Keratinocyte (primary cell): Measurements from ENCODE around the gene ARHGAP9. TPM values are rescaled to one million over a fixed set of nuclear protein-coding genes. Genes with fewer than 3 reads are reported as not detected.

Source experiments
- DNase-seq: peaks from one replicate; pipeline ENCODE4 v3.0.0-alpha.2; 2011; ENCODE audit warnings: low read depth, missing footprints, low spot score
- FAIRE-seq: peaks from 2 replicates; lab custom pipeline; 2011; peaks lifted over from hg19 to GRCh38; lab: Jason Lieb, UNC
- H2AFZ ChIP-seq: 2 replicates; pipeline ENCODE4 v1.6.0; 2012; ENCODE audit warnings: low read length, control low read depth, inconsistent platforms; ENCODE audit not compliant: control insufficient read depth
- H3K27ac ChIP-seq: 2 replicates; pipeline ENCODE4 v1.5.1; 2011; ENCODE audit warnings: low read length; ENCODE audit not compliant: control insufficient read depth, insufficient read depth
- H3K27me3 ChIP-seq: 3 replicates; pipeline ENCODE4 v1.6.0; 2011; ENCODE audit warnings: low read length; ENCODE audit not compliant: control insufficient read depth, insufficient read depth; ENCODE audit errors: extremely low read depth
- H3K36me3 ChIP-seq, 2 experiments: 2 replicates in 1 of 2; 3 replicates in 1 of 2; pipeline ENCODE4 v1.5.1; 2011; ENCODE audit warnings: low read length in 2 of 2, mild to moderate bottlenecking in 1 of 2; ENCODE audit not compliant: control insufficient read depth in 2 of 2, insufficient read depth in 2 of 2; ENCODE audit errors: extremely low read depth in 1 of 2
- H3K4me1 ChIP-seq: 3 replicates; pipeline ENCODE4 v1.5.1; 2011; ENCODE audit warnings: low read length; ENCODE audit not compliant: control insufficient read depth, insufficient read depth; ENCODE audit errors: extremely low read depth
- H3K4me2 ChIP-seq: 3 replicates; pipeline ENCODE4 v1.6.0; 2011; ENCODE audit warnings: low read depth, low read length; ENCODE audit not compliant: control insufficient read depth, insufficient read depth; ENCODE audit errors: extremely low read depth
- H3K4me3 ChIP-seq, 3 experiments: fragments of 200-600 bp in 1 of 3; sonication (generic) in 1 of 3; 2 replicates in 2 of 3; 3 replicates in 1 of 3; pipeline ENCODE4 v1.5.1; 2011 to 2016; ENCODE audit warnings: low read length in 3 of 3, mild to moderate bottlenecking in 3 of 3, control low read depth in 2 of 3, inconsistent platforms in 1 of 3, low read depth in 1 of 3, mixed read lengths in 1 of 3, mixed run types in 1 of 3, moderate library complexity in 1 of 3; ENCODE audit not compliant: control insufficient read depth in 2 of 3, insufficient read depth in 2 of 3; ENCODE audit errors: extremely low read depth in 1 of 3
- H3K79me2 ChIP-seq: 2 replicates; pipeline ENCODE4 v1.6.0; 2012; ENCODE audit warnings: low read length; ENCODE audit not compliant: control insufficient read depth, insufficient read depth
- H3K9ac ChIP-seq: 3 replicates; pipeline ENCODE4 v1.6.0; 2011; ENCODE audit warnings: low read length; ENCODE audit not compliant: control insufficient read depth, insufficient read depth; ENCODE audit errors: extremely low read depth
- H3K9me1 ChIP-seq: 3 replicates; pipeline ENCODE4 v1.6.0; 2011; ENCODE audit warnings: low read length; ENCODE audit not compliant: control insufficient read depth, insufficient read depth; ENCODE audit errors: extremely low read depth
- H3K9me3 ChIP-seq: 2 replicates; pipeline ENCODE4 v1.5.1; 2012; ENCODE audit warnings: low read depth, low read length; ENCODE audit not compliant: control insufficient read depth
- H4K20me1 ChIP-seq: 3 replicates; pipeline ENCODE4 v1.6.0; 2011; ENCODE audit warnings: low read length; ENCODE audit not compliant: control insufficient read depth, insufficient read depth; ENCODE audit errors: extremely low read depth
- EZH2 ChIP-seq: IDR thresholded peaks from one replicate; pipeline ENCODE4 v1.6.1; 2012; ENCODE audit warnings: inconsistent platforms, mild to moderate bottlenecking, low read length, moderate library complexity
- dilution Hi-C: fragments of 300-500 bp; cut with MboI; formaldehyde crosslinking; loops from one replicate; pipeline ENCODE4 v1.7.0; 2020; ENCODE audit warnings: low sequenced_read_pairs; ENCODE audit not compliant: extremely low pct_ligation_motif_present
- polyA plus RNA-seq, 5 experiments: library from polyadenylated mRNA; depleted of rRNA in 3 of 5; stranded (reverse) in 3 of 5; stranded (forward) in 1 of 5; unstranded in 1 of 5; fragments of >200 nt; gene quantifications; 1 replicate in 1 of 5; 2 replicates in 3 of 5; 3 replicates in 1 of 5; pipeline versions ENCODE4 v1.2.1 to v1.2.3, GENCODE V29; 2011 to 2012; ENCODE audit warnings: missing spikeins in 2 of 5, low read depth in 1 of 5, low replicate concordance in 1 of 5
- TF ChIP-seq, protein P1 (sequence below), 3 experiments: IDR thresholded peaks in 1 of 3; conservative IDR thresholded peaks in 1 of 3; optimal IDR thresholded peaks in 1 of 3; 2 replicates in 2 of 3; 3 replicates in 1 of 3; pipeline versions ENCODE3 to v1.5.1; 2011; ENCODE audit warnings: low read length in 3 of 3, mild to moderate bottlenecking in 3 of 3, moderate library complexity in 2 of 3, control low read depth in 1 of 3, inconsistent platforms in 1 of 3; ENCODE audit not compliant: insufficient read depth in 2 of 3; ENCODE audit errors: extremely low read depth in 1 of 3

ARHGAP9 gene
- polyA plus RNA-seq, 1 donor (not counting 4 experiments of a cell fraction or from before 2014, with no cell fraction given), result not detected

DNA sequence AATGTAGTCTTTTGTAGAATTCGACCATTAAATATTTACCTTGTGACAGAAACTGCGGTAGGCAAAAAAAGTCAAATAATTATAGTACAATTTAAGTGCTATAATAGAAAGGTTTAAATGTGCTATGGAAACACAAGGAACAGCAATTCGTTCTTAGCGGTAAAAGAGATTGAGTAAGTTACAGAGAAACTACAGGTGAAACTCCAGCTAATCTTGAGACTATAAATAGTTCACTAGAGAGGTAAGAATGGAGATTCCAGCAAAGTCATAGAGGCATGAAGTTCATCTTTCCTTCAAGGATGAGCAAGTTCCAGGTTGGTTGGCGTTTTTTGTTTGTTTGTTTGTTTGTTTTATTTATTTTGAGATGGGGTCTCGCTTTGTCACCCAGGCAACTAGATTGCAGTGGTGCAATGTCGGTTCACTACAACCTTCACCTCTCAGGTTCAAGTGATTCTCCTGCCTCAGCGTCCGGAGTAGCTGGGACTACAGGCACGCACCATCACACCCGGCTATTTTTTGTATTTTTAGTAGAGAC lies 47.9 kb downstream of the ARHGAP9 start:
- peak overlapping the region; percentile 97 for H2AFZ ChIP-seq
- peak overlapping the region; percentile 93 for H3K9ac ChIP-seq
- peaks cover 9% of the 10 kb centered on the region for H3K4me1 ChIP-seq
- H3K27me3 ChIP-seq, result no peaks in the 10 kb centered on the region
- H3K9me3 ChIP-seq, result no peaks in the 10 kb centered on the region
- H3K9me1 ChIP-seq, result no peaks in the 10 kb centered on the region
- no peak for FAIRE-seq
- H3K36me3 ChIP-seq, result no peaks in the 10 kb centered on the region
- peak overlapping the region; percentile 93 for H3K27ac ChIP-seq
- H3K4me2 ChIP-seq, result peak overlapping the region; percentile 90
- H3K79me2 ChIP-seq, result peaks cover 21% of the 10 kb centered on the region
- DNase-seq, result no peak
- TF ChIP-seq, protein P1, sequence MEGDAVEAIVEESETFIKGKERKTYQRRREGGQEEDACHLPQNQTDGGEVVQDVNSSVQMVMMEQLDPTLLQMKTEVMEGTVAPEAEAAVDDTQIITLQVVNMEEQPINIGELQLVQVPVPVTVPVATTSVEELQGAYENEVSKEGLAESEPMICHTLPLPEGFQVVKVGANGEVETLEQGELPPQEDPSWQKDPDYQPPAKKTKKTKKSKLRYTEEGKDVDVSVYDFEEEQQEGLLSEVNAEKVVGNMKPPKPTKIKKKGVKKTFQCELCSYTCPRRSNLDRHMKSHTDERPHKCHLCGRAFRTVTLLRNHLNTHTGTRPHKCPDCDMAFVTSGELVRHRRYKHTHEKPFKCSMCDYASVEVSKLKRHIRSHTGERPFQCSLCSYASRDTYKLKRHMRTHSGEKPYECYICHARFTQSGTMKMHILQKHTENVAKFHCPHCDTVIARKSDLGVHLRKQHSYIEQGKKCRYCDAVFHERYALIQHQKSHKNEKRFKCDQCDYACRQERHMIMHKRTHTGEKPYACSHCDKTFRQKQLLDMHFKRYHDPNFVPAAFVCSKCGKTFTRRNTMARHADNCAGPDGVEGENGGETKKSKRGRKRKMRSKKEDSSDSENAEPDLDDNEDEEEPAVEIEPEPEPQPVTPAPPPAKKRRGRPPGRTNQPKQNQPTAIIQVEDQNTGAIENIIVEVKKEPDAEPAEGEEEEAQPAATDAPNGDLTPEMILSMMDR (optimal IDR thresholded peaks at IDR 0.05 in 1 of 3, IDR thresholded peaks at IDR 0.05 in 1 of 3, conservative IDR thresholded peaks at IDR 0.05 in 1 of 3; ENCODE audit: extremely low read depth in 1 of 3, insufficient read depth in 2 of 3, low read length in 3 of 3), result no peak
- peak overlapping the region in 2 of 3 experiments; percentile 74 for H3K4me3 ChIP-seq
- dilution Hi-C loops, result no loop called here
- H4K20me1 ChIP-seq, result no peaks in the 10 kb centered on the region

DNA sequence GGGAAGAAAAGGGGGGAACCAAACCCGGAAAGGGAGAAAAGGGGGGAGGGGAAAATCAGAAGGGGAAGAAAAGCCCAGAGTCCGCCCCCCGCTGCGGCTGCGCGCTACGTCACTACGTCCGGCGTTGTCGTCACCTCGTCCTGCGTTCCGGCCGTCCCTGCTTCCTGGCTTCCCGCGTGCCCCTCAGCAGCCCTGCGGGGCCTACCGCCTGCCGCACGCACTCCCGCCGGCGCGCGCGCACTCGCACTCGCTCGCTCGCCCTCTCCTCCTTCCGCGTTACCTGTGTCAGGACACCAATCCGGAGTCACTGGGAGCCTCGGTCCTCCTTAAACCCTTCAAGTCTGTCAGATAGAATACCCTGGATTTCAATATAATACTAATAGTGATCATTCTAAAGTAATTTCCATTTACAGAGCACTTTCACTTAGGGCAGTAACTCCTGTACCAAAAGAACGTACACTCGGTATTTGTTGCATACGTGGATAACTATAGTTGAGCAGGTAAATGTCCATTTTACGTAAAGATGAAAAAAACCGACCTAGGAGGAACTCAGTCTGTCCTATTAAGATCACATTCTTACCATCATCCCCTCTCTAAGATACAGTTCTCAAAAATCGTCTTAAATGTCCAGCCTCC lies 48.6 kb downstream of the ARHGAP9 start, which contains the start of gene R3HDM2:
Gene R3HDM2, minus strand, starts transcription at position 113 of the 636 bp plus-strand sequence. CDS start 120,615 bp downstream, outside the sequence.
- H3K27ac ChIP-seq, result peak within 1 kb of the TSS; percentile 93
- H3K4me2 ChIP-seq, result peak within 1 kb of the TSS; percentile 100
- no peak for TF ChIP-seq EZH2
- TF ChIP-seq, protein P1 (optimal IDR thresholded peaks at IDR 0.05 in 1 of 3, IDR thresholded peaks at IDR 0.05 in 1 of 3, conservative IDR thresholded peaks at IDR 0.05 in 1 of 3; ENCODE audit: extremely low read depth in 1 of 3, insufficient read depth in 2 of 3, low read length in 3 of 3), result no peak
- H2AFZ ChIP-seq, result peak within 1 kb of the TSS; percentile 97
- no peaks in the 10 kb centered on the region for H3K9me3 ChIP-seq
- peak within 1 kb of the TSS; percentile 57 to 95 (median 78) for H3K4me3 ChIP-seq
- no peaks in the 10 kb centered on the region for H3K27me3 ChIP-seq
- DNase-seq (peak; percentile 45), FAIRE-seq (no peak)
- peaks cover 26% of the 10 kb centered on the region for H3K79me2 ChIP-seq
- H3K9ac ChIP-seq, result peak within 1 kb of the TSS; percentile 93
- H3K36me3 ChIP-seq, result peaks cover 0 to 3% of the 10 kb centered on the region in 2 experiments
- no peaks in the 10 kb centered on the region for H3K9me1 ChIP-seq
- H3K4me1 ChIP-seq, result peaks cover 9% of the 10 kb centered on the region
- no peaks in the 10 kb centered on the region for H4K20me1 ChIP-seq
- dilution Hi-C loops, result no loop called here
